HepG2 (cell line): Measurements from ENCODE around the gene NF2. TPM values are rescaled to one million over a fixed set of nuclear protein-coding genes. Genes with fewer than 3 reads are reported as not detected.

Experiments
- GATAD2A ChIP-seq: IDR thresholded peaks from 2 replicates; pipeline ENCODE4 v1.6.1; 2016
- IKZF4 ChIP-seq: sonication (generic); formaldehyde crosslinking; IDR thresholded peaks from 2 replicates; pipeline ENCODE4 v1.5.1; 2020; ENCODE audit warnings: borderline replicate concordance, mild to moderate bottlenecking, low read depth, missing genetic modification reagents; ENCODE audit errors: not compliant biosample characterization
- MAZ ChIP-seq, 2 experiments: sonication (generic) in 1 of 2; formaldehyde crosslinking in 1 of 2; IDR thresholded peaks; 2 replicates each; pipeline versions ENCODE4 v1.5.0 to v1.6.1; 2012 to 2020; ENCODE audit warnings: low read depth in 2 of 2, mild to moderate bottlenecking in 2 of 2, borderline replicate concordance in 1 of 2, improper control_type of control experiment in 1 of 2, low read length in 1 of 2, missing genetic modification reagents in 1 of 2, moderate library complexity in 1 of 2
- NFAT5 ChIP-seq: sonication (generic); formaldehyde crosslinking; IDR thresholded peaks from 2 replicates; pipeline ENCODE4 v1.4.0; 2020; ENCODE audit warnings: missing genetic modification reagents
- SIX1 ChIP-seq: sonication (generic); formaldehyde crosslinking; IDR thresholded peaks from 2 replicates; pipeline ENCODE4 v1.4.0; 2020; ENCODE audit warnings: missing genetic modification reagents, borderline replicate concordance
- TBL1XR1 ChIP-seq: fragments of 150-350 bp; IDR thresholded peaks from 2 replicates; pipeline ENCODE4 v1.6.1; 2014; ENCODE audit warnings: borderline replicate concordance, low read length; ENCODE audit not compliant: partially characterized antibody
- ZNF431 ChIP-seq: sonication (generic); formaldehyde crosslinking; IDR thresholded peaks from 2 replicates; pipeline ENCODE4 v1.9.0; 2022; ENCODE audit warnings: missing genetic modification reagents, low read depth, mild to moderate bottlenecking, borderline replicate concordance
- ZNF709 ChIP-seq: sonication (generic); formaldehyde crosslinking; IDR thresholded peaks from 2 replicates; pipeline ENCODE4 v1.5.0; 2020; ENCODE audit warnings: mild to moderate bottlenecking, missing genetic modification reagents
- polyA plus RNA-seq, 8 experiments: library from polyadenylated mRNA; depleted of rRNA in 3 of 8; stranded (reverse) in 7 of 8; unstranded in 1 of 8; fragments of >200 nt; fragmentation: Illumina TruSeq in 4 of 8; extraction: Trizol in 4 of 8; gene quantifications; 2 replicates each; pipeline versions ENCODE4 v1.2.1 to v1.2.3, GENCODE V29; 2011 to 2016; ENCODE audit warnings: low read depth in 4 of 8, missing spikeins in 1 of 8, mixed read lengths in 1 of 8; ENCODE audit not compliant: insufficient read depth in 1 of 8
- total RNA-seq, 5 experiments: library from RNA; depleted of rRNA; stranded (reverse); fragments of >200 nt; fragmentation: Illumina TruSeq; extraction: Trizol; gene quantifications; 2 replicates each; pipeline ENCODE4 v1.2.3, GENCODE V29; 2016; ENCODE audit warnings: low read depth in 1 of 5
- TF ChIP-seq, protein P1 (sequence below): sonication (generic); formaldehyde crosslinking; IDR thresholded peaks from 2 replicates; pipeline ENCODE4 v1.4.0; 2020; ENCODE audit warnings: mild to moderate bottlenecking, missing genetic modification reagents
- TF ChIP-seq, protein P2 (sequence below): sonication (generic); formaldehyde crosslinking; IDR thresholded peaks from 2 replicates; pipeline ENCODE4 v1.9.0; 2021; ENCODE audit warnings: mild to moderate bottlenecking, missing genetic modification reagents
- TF ChIP-seq, protein P3 (sequence below): IDR thresholded peaks from 2 replicates; pipeline ENCODE4 v1.6.1; 2016; ENCODE audit warnings: missing compliant biosample characterization, missing genetic modification reagents, borderline replicate concordance

Gene NF2
- total and polyA plus RNA-seq, 2 of the 13 experiments (the other 11 are each of a cell fraction or from before 2014, with no cell fraction given): 9.3 to 33.3 TPM

GRCh38 chr22:29570912-29571549, 32.4 kb upstream of the NF2 start (continued):
- TF ChIP-seq, protein P1, sequence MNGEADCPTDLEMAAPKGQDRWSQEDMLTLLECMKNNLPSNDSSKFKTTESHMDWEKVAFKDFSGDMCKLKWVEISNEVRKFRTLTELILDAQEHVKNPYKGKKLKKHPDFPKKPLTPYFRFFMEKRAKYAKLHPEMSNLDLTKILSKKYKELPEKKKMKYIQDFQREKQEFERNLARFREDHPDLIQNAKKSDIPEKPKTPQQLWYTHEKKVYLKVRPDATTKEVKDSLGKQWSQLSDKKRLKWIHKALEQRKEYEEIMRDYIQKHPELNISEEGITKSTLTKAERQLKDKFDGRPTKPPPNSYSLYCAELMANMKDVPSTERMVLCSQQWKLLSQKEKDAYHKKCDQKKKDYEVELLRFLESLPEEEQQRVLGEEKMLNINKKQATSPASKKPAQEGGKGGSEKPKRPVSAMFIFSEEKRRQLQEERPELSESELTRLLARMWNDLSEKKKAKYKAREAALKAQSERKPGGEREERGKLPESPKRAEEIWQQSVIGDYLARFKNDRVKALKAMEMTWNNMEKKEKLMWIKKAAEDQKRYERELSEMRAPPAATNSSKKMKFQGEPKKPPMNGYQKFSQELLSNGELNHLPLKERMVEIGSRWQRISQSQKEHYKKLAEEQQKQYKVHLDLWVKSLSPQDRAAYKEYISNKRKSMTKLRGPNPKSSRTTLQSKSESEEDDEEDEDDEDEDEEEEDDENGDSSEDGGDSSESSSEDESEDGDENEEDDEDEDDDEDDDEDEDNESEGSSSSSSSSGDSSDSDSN (CRISPR knock-in tag): no peak
- TF ChIP-seq SIX1 (CRISPR knock-in tag) (no peak), GATAD2A (peak; percentile 64; the same call in 1 of the 2 replicates), IKZF4 (CRISPR knock-in tag) (no peak), MAZ (IDR thresholded peaks at IDR 0.05; ENCODE audit: borderline replicate concordance, low read depth, low read length) (no peak), MAZ (CRISPR knock-in tag; IDR thresholded peaks at IDR 0.05; ENCODE audit: low read depth) (0 out of 2 replicates have a peak, but pooled peaks have one; percentile 22), ZNF431 (0 out of 2 replicates have a peak, but pooled peaks have one; percentile 38), ZNF709 (0 out of 2 replicates have a peak, but pooled peaks have one; percentile 26), TBL1XR1 (peak; percentile 57), NFAT5 (CRISPR knock-in tag) (no peak)
- TF ChIP-seq, protein P2, sequence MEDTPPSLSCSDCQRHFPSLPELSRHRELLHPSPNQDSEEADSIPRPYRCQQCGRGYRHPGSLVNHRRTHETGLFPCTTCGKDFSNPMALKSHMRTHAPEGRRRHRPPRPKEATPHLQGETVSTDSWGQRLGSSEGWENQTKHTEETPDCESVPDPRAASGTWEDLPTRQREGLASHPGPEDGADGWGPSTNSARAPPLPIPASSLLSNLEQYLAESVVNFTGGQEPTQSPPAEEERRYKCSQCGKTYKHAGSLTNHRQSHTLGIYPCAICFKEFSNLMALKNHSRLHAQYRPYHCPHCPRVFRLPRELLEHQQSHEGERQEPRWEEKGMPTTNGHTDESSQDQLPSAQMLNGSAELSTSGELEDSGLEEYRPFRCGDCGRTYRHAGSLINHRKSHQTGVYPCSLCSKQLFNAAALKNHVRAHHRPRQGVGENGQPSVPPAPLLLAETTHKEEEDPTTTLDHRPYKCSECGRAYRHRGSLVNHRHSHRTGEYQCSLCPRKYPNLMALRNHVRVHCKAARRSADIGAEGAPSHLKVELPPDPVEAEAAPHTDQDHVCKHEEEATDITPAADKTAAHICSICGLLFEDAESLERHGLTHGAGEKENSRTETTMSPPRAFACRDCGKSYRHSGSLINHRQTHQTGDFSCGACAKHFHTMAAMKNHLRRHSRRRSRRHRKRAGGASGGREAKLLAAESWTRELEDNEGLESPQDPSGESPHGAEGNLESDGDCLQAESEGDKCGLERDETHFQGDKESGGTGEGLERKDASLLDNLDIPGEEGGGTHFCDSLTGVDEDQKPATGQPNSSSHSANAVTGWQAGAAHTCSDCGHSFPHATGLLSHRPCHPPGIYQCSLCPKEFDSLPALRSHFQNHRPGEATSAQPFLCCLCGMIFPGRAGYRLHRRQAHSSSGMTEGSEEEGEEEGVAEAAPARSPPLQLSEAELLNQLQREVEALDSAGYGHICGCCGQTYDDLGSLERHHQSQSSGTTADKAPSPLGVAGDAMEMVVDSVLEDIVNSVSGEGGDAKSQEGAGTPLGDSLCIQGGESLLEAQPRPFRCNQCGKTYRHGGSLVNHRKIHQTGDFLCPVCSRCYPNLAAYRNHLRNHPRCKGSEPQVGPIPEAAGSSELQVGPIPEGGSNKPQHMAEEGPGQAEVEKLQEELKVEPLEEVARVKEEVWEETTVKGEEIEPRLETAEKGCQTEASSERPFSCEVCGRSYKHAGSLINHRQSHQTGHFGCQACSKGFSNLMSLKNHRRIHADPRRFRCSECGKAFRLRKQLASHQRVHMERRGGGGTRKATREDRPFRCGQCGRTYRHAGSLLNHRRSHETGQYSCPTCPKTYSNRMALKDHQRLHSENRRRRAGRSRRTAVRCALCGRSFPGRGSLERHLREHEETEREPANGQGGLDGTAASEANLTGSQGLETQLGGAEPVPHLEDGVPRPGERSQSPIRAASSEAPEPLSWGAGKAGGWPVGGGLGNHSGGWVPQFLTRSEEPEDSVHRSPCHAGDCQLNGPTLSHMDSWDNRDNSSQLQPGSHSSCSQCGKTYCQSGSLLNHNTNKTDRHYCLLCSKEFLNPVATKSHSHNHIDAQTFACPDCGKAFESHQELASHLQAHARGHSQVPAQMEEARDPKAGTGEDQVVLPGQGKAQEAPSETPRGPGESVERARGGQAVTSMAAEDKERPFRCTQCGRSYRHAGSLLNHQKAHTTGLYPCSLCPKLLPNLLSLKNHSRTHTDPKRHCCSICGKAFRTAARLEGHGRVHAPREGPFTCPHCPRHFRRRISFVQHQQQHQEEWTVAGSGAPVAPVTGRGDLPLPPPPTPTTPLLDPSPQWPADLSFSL (CRISPR knock-in tag): no peak
- TF ChIP-seq, protein P3, sequence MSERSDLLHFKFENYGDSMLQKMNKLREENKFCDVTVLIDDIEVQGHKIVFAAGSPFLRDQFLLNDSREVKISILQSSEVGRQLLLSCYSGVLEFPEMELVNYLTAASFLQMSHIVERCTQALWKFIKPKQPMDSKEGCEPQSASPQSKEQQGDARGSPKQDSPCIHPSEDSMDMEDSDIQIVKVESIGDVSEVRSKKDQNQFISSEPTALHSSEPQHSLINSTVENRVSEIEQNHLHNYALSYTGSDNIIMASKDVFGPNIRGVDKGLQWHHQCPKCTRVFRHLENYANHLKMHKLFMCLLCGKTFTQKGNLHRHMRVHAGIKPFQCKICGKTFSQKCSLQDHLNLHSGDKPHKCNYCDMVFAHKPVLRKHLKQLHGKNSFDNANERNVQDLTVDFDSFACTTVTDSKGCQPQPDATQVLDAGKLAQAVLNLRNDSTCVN (CRISPR knock-in tag): 0 out of 2 replicates have a peak, but pooled peaks have one; percentile 18
